ENCODE data around the gene TLE3. TPM values are rescaled to one million over a fixed set of nuclear protein-coding genes. Genes with fewer than 3 reads are reported as not detected.

Gene TLE3
- total RNA-seq, 1 donor from 2014 or later, result 45.4 TPM

GRCh38 chr15:69999392-70000085, 98.2 kb downstream of the TLE3 start:
- Mint-ChIP-seq H3K9me3 (ENCODE audit: unreplicated experiment) (peaks cover 21% of the 10 kb centered on the region), H3K4me1 (ENCODE audit: low read depth, unreplicated experiment) (peaks cover 5% of the 10 kb centered on the region), H3K4me3 (ENCODE audit: unreplicated experiment) (no peak overlapping the region), H3K36me3 (ENCODE audit: low read depth, unreplicated experiment) (peaks cover 15% of the 10 kb centered on the region), H3K27ac (ENCODE audit: unreplicated experiment) (no peak overlapping the region), H3K27me3 (ENCODE audit: low read depth, unreplicated experiment) (peaks cover 89% of the 10 kb centered on the region)
- H3K9ac ChIP-seq (ENCODE audit: low read length), result no peak overlapping the region
- H2AFZ ChIP-seq (ENCODE audit: low read depth, low read length), result no peak overlapping the region
- peaks cover 23% of the 10 kb centered on the region for H3K27me3 ChIP-seq (ENCODE audit: insufficient read depth, low read length)
- TF ChIP-seq CTCF (IDR thresholded peaks at IDR 0.05; ENCODE audit: insufficient read depth, low read depth, low read length) (no peak), EZH2 (IDR thresholded peaks at IDR 0.05; ENCODE audit: insufficient read depth, low read length) (no peak)
- no peaks in the 10 kb centered on the region for H3K4me1 ChIP-seq (ENCODE audit: insufficient read depth, low read length)
- no peak overlapping the region for H3K4me2 ChIP-seq (ENCODE audit: low read length)
- FAIRE-seq (no peak), DNase-seq (ENCODE audit: low read depth) (no peak)
- no peaks in the 10 kb centered on the region for H4K20me1 ChIP-seq (ENCODE audit: insufficient read depth, low read length)
- no peaks in the 10 kb centered on the region for H3K36me3 ChIP-seq (ENCODE audit: insufficient read depth, low read length)
- H3K79me2 ChIP-seq (ENCODE audit: insufficient read depth, low read length), result no peaks in the 10 kb centered on the region
- H3K9me3 ChIP-seq (ENCODE audit: insufficient read depth, low read depth, low read length), result peaks cover 8% of the 10 kb centered on the region
- no peak overlapping the region for H3K27ac ChIP-seq (ENCODE audit: low read depth, low read length)
- no peak overlapping the region for H3K4me3 ChIP-seq (ENCODE audit: insufficient read depth, low read depth, low read length)

GRCh38 chr15:69998541-69999391, 99.0 kb downstream of the TLE3 start:
- FAIRE-seq, result no peak

More at GRCh38 chr15:69998541-69999391, 99.0 kb downstream of the TLE3 start:
- peaks cover 5% of the 10 kb centered on the region for H3K4me1 Mint-ChIP-seq (ENCODE audit: low read depth, unreplicated experiment)
- H3K27ac Mint-ChIP-seq (ENCODE audit: unreplicated experiment), result no peak overlapping the region
- DNase-seq (ENCODE audit: low read depth), result no peak
- Histone ChIP-seq H2AFZ (ENCODE audit: low read depth, low read length) (no peak overlapping the region), H4K20me1 (ENCODE audit: insufficient read depth, low read length) (no peaks in the 10 kb centered on the region), H3K79me2 (ENCODE audit: insufficient read depth, low read length) (no peaks in the 10 kb centered on the region), H3K4me2 (ENCODE audit: low read length) (no peak overlapping the region), H3K9ac (ENCODE audit: low read length) (no peak overlapping the region), H3K9me3 (ENCODE audit: insufficient read depth, low read depth, low read length) (peaks cover 8% of the 10 kb centered on the region), H3K27me3 (ENCODE audit: insufficient read depth, low read length) (peaks cover 27% of the 10 kb centered on the region), H3K27ac (ENCODE audit: low read depth, low read length) (no peak overlapping the region), H3K36me3 (ENCODE audit: insufficient read depth, low read length) (no peaks in the 10 kb centered on the region), H3K4me1 (ENCODE audit: insufficient read depth, low read length) (no peaks in the 10 kb centered on the region), H3K4me3 (ENCODE audit: insufficient read depth, low read depth, low read length) (no peak overlapping the region)
- peaks cover 15% of the 10 kb centered on the region for H3K36me3 Mint-ChIP-seq (ENCODE audit: low read depth, unreplicated experiment)
- TF ChIP-seq CTCF (IDR thresholded peaks at IDR 0.05; ENCODE audit: insufficient read depth, low read depth, low read length), result no peak
- no peak for TF ChIP-seq EZH2 (IDR thresholded peaks at IDR 0.05; ENCODE audit: insufficient read depth, low read length)
- peaks cover 23% of the 10 kb centered on the region for H3K9me3 Mint-ChIP-seq (ENCODE audit: unreplicated experiment)
- peaks cover 89% of the 10 kb centered on the region for H3K27me3 Mint-ChIP-seq (ENCODE audit: low read depth, unreplicated experiment)
- no peak overlapping the region for H3K4me3 Mint-ChIP-seq (ENCODE audit: unreplicated experiment)

Data from astrocyte (in vitro differentiated cells and primary cell).